HUES48 (cell line): Measurements from ENCODE around the gene CDHR5.

Experiments used
- H3K27ac ChIP-seq: one replicate; pipeline ENCODE4 v1.7.0; 2013; ENCODE audit warnings: low read depth, low read length, inconsistent platforms
- H3K27me3 ChIP-seq: 2 replicates; pipeline ENCODE4 v1.6.1; 2013; ENCODE audit warnings: mild to moderate bottlenecking, low read length; ENCODE audit not compliant: control insufficient read depth, insufficient read depth
- H3K36me3 ChIP-seq: 2 replicates; pipeline ENCODE4 v1.6.1; 2013; ENCODE audit warnings: low read length; ENCODE audit not compliant: control insufficient read depth, insufficient read depth
- H3K4me1 ChIP-seq: 2 replicates; pipeline ENCODE4 v1.6.1; 2013; ENCODE audit warnings: mild to moderate bottlenecking, low read length; ENCODE audit not compliant: control insufficient read depth, insufficient read depth
- H3K4me3 ChIP-seq: 2 replicates; pipeline ENCODE4 v1.5.1; 2013; ENCODE audit warnings: mild to moderate bottlenecking, low read depth, low read length
- H3K9ac ChIP-seq: 2 replicates; pipeline ENCODE4 v1.6.1; 2013; ENCODE audit warnings: mild to moderate bottlenecking, low read depth, low read length, moderate library complexity
- H3K9me3 ChIP-seq: 2 replicates; pipeline ENCODE4 v1.6.1; 2013; ENCODE audit warnings: low read length; ENCODE audit not compliant: control insufficient read depth, insufficient read depth

CDHR5 gene

GRCh38 chr11:590997-591396 lies 33.8 kb downstream of the CDHR5 start:
- no peak overlapping the region for H3K27ac ChIP-seq
- H3K9me3 ChIP-seq, result no peaks in the 10 kb centered on the region
- H3K27me3 ChIP-seq, result no peaks in the 10 kb centered on the region
- H3K9ac ChIP-seq, result no peak overlapping the region
- H3K4me1 ChIP-seq, result no peaks in the 10 kb centered on the region
- peaks cover 95% of the 10 kb centered on the region for H3K36me3 ChIP-seq
- no peak overlapping the region for H3K4me3 ChIP-seq

GRCh38 chr11:589798-590197 lies 35.0 kb downstream of the CDHR5 start:
- peaks cover 83% of the 10 kb centered on the region for H3K36me3 ChIP-seq
- H3K27ac ChIP-seq, result no peak overlapping the region
- H3K27me3 ChIP-seq, result no peaks in the 10 kb centered on the region
- H3K4me3 ChIP-seq, result no peak overlapping the region
- no peaks in the 10 kb centered on the region for H3K4me1 ChIP-seq
- no peak overlapping the region for H3K9ac ChIP-seq
- no peaks in the 10 kb centered on the region for H3K9me3 ChIP-seq

GRCh38 chr11:587978-588380 lies 36.8 kb downstream of the CDHR5 start:
- H3K27me3 ChIP-seq, result no peaks in the 10 kb centered on the region
- H3K27ac ChIP-seq, result no peak overlapping the region
- peaks cover 79% of the 10 kb centered on the region for H3K36me3 ChIP-seq
- no peak overlapping the region for H3K4me3 ChIP-seq
- no peak overlapping the region for H3K9ac ChIP-seq
- no peaks in the 10 kb centered on the region for H3K4me1 ChIP-seq
- H3K9me3 ChIP-seq, result no peaks in the 10 kb centered on the region

- H3K27ac ChIP-seq, result no peak overlapping the region
- H3K4me3 ChIP-seq, result no peak overlapping the region
- H3K4me1 ChIP-seq, result no peaks in the 10 kb centered on the region
- no peaks in the 10 kb centered on the region for H3K27me3 ChIP-seq
- H3K9me3 ChIP-seq, result no peaks in the 10 kb centered on the region
- H3K9ac ChIP-seq, result no peak overlapping the region
- H3K36me3 ChIP-seq, result peaks cover 77% of the 10 kb centered on the region
Observed at GRCh38 chr11:587546-587945, 37.2 kb downstream of the CDHR5 start.

- no peaks in the 10 kb centered on the region for H3K9me3 ChIP-seq
- no peak overlapping the region for H3K27ac ChIP-seq
- H3K36me3 ChIP-seq, result peaks cover 78% of the 10 kb centered on the region
- no peaks in the 10 kb centered on the region for H3K27me3 ChIP-seq
- H3K9ac ChIP-seq, result no peak overlapping the region
- no peaks in the 10 kb centered on the region for H3K4me1 ChIP-seq
- H3K4me3 ChIP-seq, result no peak overlapping the region
Observed at GRCh38 chr11:586376-587316, 38.1 kb downstream of the CDHR5 start.

GRCh38 chr11:584287-584686 lies 40.5 kb downstream of the CDHR5 start:
- Histone ChIP-seq H3K4me1 (no peaks in the 10 kb centered on the region), H3K36me3 (peaks cover 64% of the 10 kb centered on the region), H3K9me3 (no peaks in the 10 kb centered on the region), H3K27ac (no peak overlapping the region), H3K27me3 (no peaks in the 10 kb centered on the region), H3K4me3 (no peak overlapping the region), H3K9ac (no peak overlapping the region)

- peaks cover 7% of the 10 kb centered on the region for H3K4me1 ChIP-seq
- no peak overlapping the region for H3K27ac ChIP-seq
- peaks cover 43% of the 10 kb centered on the region for H3K36me3 ChIP-seq
Observed at GRCh38 chr11:581752-582151, 43.0 kb downstream of the CDHR5 start.

GRCh38 chr11:581342-581741 lies 43.4 kb downstream of the CDHR5 start:
- no peaks in the 10 kb centered on the region for H3K9me3 ChIP-seq
- no peak overlapping the region for H3K9ac ChIP-seq
- peaks cover 39% of the 10 kb centered on the region for H3K36me3 ChIP-seq
- H3K4me1 ChIP-seq, result peaks cover 7% of the 10 kb centered on the region
- H3K27me3 ChIP-seq, result no peaks in the 10 kb centered on the region
- no peak overlapping the region for H3K4me3 ChIP-seq
- H3K27ac ChIP-seq, result no peak overlapping the region

More at GRCh38 chr11:581752-582151, 43.0 kb downstream of the CDHR5 start:
- no peak overlapping the region for H3K9ac ChIP-seq
- H3K27me3 ChIP-seq, result no peaks in the 10 kb centered on the region
- no peaks in the 10 kb centered on the region for H3K9me3 ChIP-seq
- no peak overlapping the region for H3K4me3 ChIP-seq

- Histone ChIP-seq H3K27ac (no peak overlapping the region), H3K9ac (no peak overlapping the region), H3K27me3 (peaks cover 6% of the 10 kb centered on the region), H3K4me3 (no peak overlapping the region), H3K36me3 (peaks cover 35% of the 10 kb centered on the region), H3K9me3 (no peaks in the 10 kb centered on the region), H3K4me1 (peaks cover 7% of the 10 kb centered on the region)
Observed at GRCh38 chr11:579830-580601, 44.7 kb downstream of the CDHR5 start.

GRCh38 chr11:578276-579035 lies 46.3 kb downstream of the CDHR5 start:
- Histone ChIP-seq H3K36me3 (peaks cover 25% of the 10 kb centered on the region), H3K4me3 (no peak overlapping the region), H3K9me3 (no peaks in the 10 kb centered on the region), H3K27ac (no peak overlapping the region), H3K4me1 (peaks cover 12% of the 10 kb centered on the region), H3K9ac (peak overlapping the region; percentile 1; the same call in 1 of the 2 replicates), H3K27me3 (peaks cover 16% of the 10 kb centered on the region)
